B cell (primary cell): ENCODE results near the gene TPO. TPM values are rescaled to one million over a fixed set of nuclear protein-coding genes. Genes with fewer than 3 reads are reported as not detected.

Experiments used
- ATAC-seq: fragments of 200-7000 bp; cut with Tn5 transposase; one replicate; pipeline ENCODE4 v1.10.0; 2021; ENCODE audit warnings: low read depth, mild to moderate bottlenecking, moderate number of reproducible peaks, moderate library complexity
- CTCF ChIA-PET: fragments of 350-600 bp; sonication (Branson Sonifier 250); formaldehyde crosslinking; loops from one replicate; lab custom pipeline; 2021; ENCODE audit warnings: antibody characterized with exemption, inconsistent platforms; lab: Charles Lee
- POLR2A ChIA-PET: fragments of 350-600 bp; sonication (Branson Sonifier 250); formaldehyde crosslinking; loops from one replicate; lab custom pipeline; 2021; ENCODE audit warnings: antibody characterized with exemption; lab: Charles Lee
- DNase-seq: peaks from one replicate; pipeline ENCODE4 v3.0.0; 2013
- H2AFZ ChIP-seq: 2 replicates; pipeline ENCODE4 v1.6.1; 2012; ENCODE audit warnings: mild to moderate bottlenecking, low read depth, low read length; ENCODE audit not compliant: insufficient read depth, poor library complexity, severe bottlenecking
- H3K27ac ChIP-seq, 2 donors: 1 replicate in 1 of 2; 2 replicates in 1 of 2; pipeline ENCODE4 v1.5.1; 2012 to 2013; ENCODE audit warnings: low read length in 2 of 2, mild to moderate bottlenecking in 2 of 2, moderate library complexity in 1 of 2
- H3K27me3 ChIP-seq, 4 experiments: fragments of 200-600 bp in 1 of 4; sonication (generic) in 1 of 4; replicated peaks in 1 of 4; 1 replicate in 2 of 4; 2 replicates in 2 of 4; pipeline versions ENCODE4 v1.6.1 to v1.7.0; 2013 to 2016; ENCODE audit warnings: low read length in 3 of 4, mild to moderate bottlenecking in 2 of 4, mixed read lengths in 1 of 4, moderate library complexity in 1 of 4; ENCODE audit not compliant: insufficient read depth in 4 of 4, control insufficient read depth in 3 of 4; ENCODE audit errors: control extremely low read depth in 1 of 4
- H3K36me3 ChIP-seq, 2 experiments: replicated peaks in 1 of 2; 1 replicate in 1 of 2; 2 replicates in 1 of 2; pipeline versions ENCODE4 v1.6.1 to v1.7.1; 2013; ENCODE audit warnings: low read length in 1 of 2; ENCODE audit not compliant: insufficient read depth in 2 of 2, control insufficient read depth in 1 of 2; ENCODE audit errors: control extremely low read depth in 1 of 2, extremely low read depth in 1 of 2
- H3K4me1 ChIP-seq, 2 donors: fragments of 200-600 bp in 1 of 2; sonication (generic) in 1 of 2; 1 replicate in 1 of 2; 2 replicates in 1 of 2; pipeline versions ENCODE4 v1.5.1 to v1.6.1; 2013 to 2017; ENCODE audit warnings: low read length in 2 of 2; ENCODE audit not compliant: control insufficient read depth in 2 of 2, insufficient read depth in 2 of 2
- H3K4me2 ChIP-seq: replicated peaks from 2 replicates; pipeline ENCODE3; 2012; ENCODE audit warnings: mild to moderate bottlenecking, low read depth, low read length; ENCODE audit not compliant: poor library complexity, severe bottlenecking
- H3K4me3 ChIP-seq, 5 experiments: fragments of 200-600 bp in 1 of 5; sonication (generic) in 1 of 5; 1 replicate in 3 of 5; 2 replicates in 2 of 5; pipeline versions ENCODE4 v1.5.1 to v1.7.0; 2011 to 2016; ENCODE audit warnings: low read length in 4 of 5, mild to moderate bottlenecking in 4 of 5, low read depth in 2 of 5, control low read depth in 1 of 5, moderate library complexity in 1 of 5; ENCODE audit not compliant: insufficient read depth in 1 of 5; ENCODE audit errors: control extremely low read depth in 1 of 5, extremely low read depth in 1 of 5
- H3K79me2 ChIP-seq: fragments of 200-600 bp; sonication (generic); one replicate; pipeline ENCODE4 v1.6.0; 2016; ENCODE audit warnings: low read length; ENCODE audit not compliant: control insufficient read depth, insufficient read depth
- H3K9ac ChIP-seq: fragments of 200-600 bp; sonication (generic); 2 replicates; pipeline ENCODE4 v1.6.1; 2017; ENCODE audit warnings: mild to moderate bottlenecking, low read length, moderate library complexity
- H3K9me3 ChIP-seq, 3 donors: one replicate each; pipeline versions ENCODE4 v1.6.1 to v1.7.1; 2013; ENCODE audit warnings: low read length in 2 of 3; ENCODE audit not compliant: control insufficient read depth in 2 of 3, insufficient read depth in 1 of 3; ENCODE audit errors: control extremely low read depth in 1 of 3
- H4K20me1 ChIP-seq: 2 replicates; pipeline ENCODE4 v1.6.0; 2012; ENCODE audit warnings: mild to moderate bottlenecking, low read length; ENCODE audit not compliant: insufficient read depth, control insufficient read depth, poor library complexity, severe bottlenecking
- H3K27ac Mint-ChIP-seq: one replicate; pipeline ENCODE4 v1.8.0; 2021; ENCODE audit warnings: mixed read lengths
- H3K27me3 Mint-ChIP-seq: one replicate; pipeline ENCODE4 v1.8.0; 2021; ENCODE audit warnings: mixed read lengths
- H3K4me1 Mint-ChIP-seq: one replicate; pipeline ENCODE4 v1.8.0; 2021; ENCODE audit warnings: mixed read lengths
- H3K4me3 Mint-ChIP-seq: one replicate; pipeline ENCODE4 v1.8.0; 2021; ENCODE audit warnings: mixed read lengths
- H3K9me3 Mint-ChIP-seq: one replicate; pipeline ENCODE4 v1.8.0; 2022; ENCODE audit warnings: mixed read lengths; ENCODE audit not compliant: insufficient read depth
- CTCF ChIP-seq: fragments of 200-600 bp; IDR thresholded peaks from one replicate; pipeline ENCODE4 v1.8.0; 2022; ENCODE audit warnings: antibody characterized with exemption, mild to moderate bottlenecking
- EZH2 ChIP-seq: IDR thresholded peaks from 2 replicates; pipeline ENCODE4 v1.6.1; 2012; ENCODE audit warnings: borderline replicate concordance, low read depth, mild to moderate bottlenecking, moderate library complexity, low read length; ENCODE audit not compliant: insufficient read depth, poor library complexity, severe bottlenecking
- WGBS: methylation state at CpG from one replicate; pipeline ENCODE4 v1.1.5; 2013; ENCODE audit warnings: missing lambda C conversion rate; ENCODE audit not compliant: insufficient coverage; 5-methylcytosine and 5-hydroxymethylcytosine counted together
- intact Hi-C: fragments of 100-400 bp; cut with micrococcal nuclease; formaldehyde crosslinking; loops from one replicate; pipeline ENCODE4 v1.10.0; 2022
- polyA plus RNA-seq: library from polyadenylated mRNA; depleted of rRNA; stranded (reverse); fragments of >200 nt; gene quantifications from 2 replicates; pipeline ENCODE4 v1.2.3, GENCODE V29; 2012
- total RNA-seq, 2 donors: library from RNA; stranded (reverse); fragments of 120-200 nt in 1 of 2; gene quantifications; 1 replicate in 1 of 2; 2 replicates in 1 of 2; pipeline versions ENCODE4 v1.2.3 to v1.2.4, GENCODE V29; 2013 to 2022

The TPO gene
- total and polyA plus RNA-seq, 2 donors (not counting 1 experiment from before 2014, with no cell fraction given): not detected

- TF ChIP-seq CTCF: no peak
- no peak for TF ChIP-seq EZH2
Observed at GRCh38 chr2:1514391-1515072, 101.3 kb downstream of the TPO start.

GRCh38 chr2:1515073-1515430 lies 101.8 kb downstream of the TPO start:
- H3K36me3 ChIP-seq: no peaks in the 10 kb centered on the region
- H4K20me1 ChIP-seq: no peaks in the 10 kb centered on the region
- no peak for ATAC-seq
- no peak overlapping the region for H3K4me2 ChIP-seq
- H3K9me3 ChIP-seq: no peaks in the 10 kb centered on the region
- POLR2A ChIA-PET: no interaction called here
- no peak overlapping the region for H3K4me3 Mint-ChIP-seq
- 86% methylated on average over 8 of the region's 8 CpGs for WGBS
- H3K4me1 ChIP-seq: peaks cover 18 to 21% of the 10 kb centered on the region in 2 donors
- no peaks in the 10 kb centered on the region for H3K9me3 Mint-ChIP-seq
- H3K79me2 ChIP-seq: no peaks in the 10 kb centered on the region
- no peaks in the 10 kb centered on the region for H3K27me3 ChIP-seq
- H3K4me3 ChIP-seq: no peak overlapping the region
- no peak for TF ChIP-seq EZH2
- TF ChIP-seq CTCF: no peak
- intact Hi-C loops: no loop called here
- no peak overlapping the region for H3K27ac Mint-ChIP-seq
- no peak overlapping the region for H3K9ac ChIP-seq
- no peak overlapping the region for H2AFZ ChIP-seq
- peaks cover 9% of the 10 kb centered on the region for H3K4me1 Mint-ChIP-seq
- peaks cover 8% of the 10 kb centered on the region for H3K27me3 Mint-ChIP-seq
- no peak for DNase-seq
- CTCF ChIA-PET: no interaction called here
- H3K27ac ChIP-seq: no peak overlapping the region

More at GRCh38 chr2:1514391-1515072, 101.3 kb downstream of the TPO start:
- Histone ChIP-seq H3K36me3 (no peaks in the 10 kb centered on the region), H3K4me1 (peaks cover 22 to 23% of the 10 kb centered on the region in 2 donors), H3K4me3 (no peak overlapping the region), H3K27ac (no peak overlapping the region), H3K27me3 (no peaks in the 10 kb centered on the region), H3K79me2 (no peaks in the 10 kb centered on the region), H3K9me3 (no peaks in the 10 kb centered on the region), H4K20me1 (no peaks in the 10 kb centered on the region), H3K9ac (no peak overlapping the region), H3K4me2 (no peak overlapping the region), H2AFZ (no peak overlapping the region)
- WGBS: 90% methylated on average over 18 of the region's 18 CpGs
- ATAC-seq: no peak
- POLR2A ChIA-PET: no interaction called here
- peaks cover 8% of the 10 kb centered on the region for H3K27me3 Mint-ChIP-seq
- peaks cover 13% of the 10 kb centered on the region for H3K4me1 Mint-ChIP-seq
- H3K4me3 Mint-ChIP-seq: no peak overlapping the region
- intact Hi-C loops: no loop called here
- CTCF ChIA-PET: no interaction called here
- H3K9me3 Mint-ChIP-seq: no peaks in the 10 kb centered on the region
- no peak overlapping the region for H3K27ac Mint-ChIP-seq
- no peak for DNase-seq
